ENCODE data around the gene EDC3. TPM values are rescaled to one million over a fixed set of nuclear protein-coding genes. Genes with fewer than 3 reads are reported as not detected.

EDC3 gene
- total RNA-seq, 2 experiments from 2014 or later: 41.9 to 44.1 TPM

DNA sequence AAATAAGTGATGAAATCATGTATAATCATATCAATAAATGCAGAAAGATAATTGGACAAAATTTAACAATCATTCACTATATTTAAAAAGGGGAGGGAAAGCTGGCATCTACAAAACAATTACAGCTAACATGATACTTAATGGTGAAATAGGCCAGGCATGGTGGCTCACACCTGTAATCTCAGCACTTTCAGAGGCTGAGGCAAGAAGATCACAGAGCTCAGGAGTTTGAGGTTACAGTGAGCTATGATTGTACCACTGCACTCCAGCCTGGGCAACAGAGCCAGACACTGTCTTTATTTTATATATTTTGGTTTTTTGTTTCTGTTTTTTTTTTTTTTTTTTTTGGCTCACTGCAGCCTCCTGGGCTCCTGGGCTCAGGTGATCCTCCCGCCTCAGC is 12.1 kb downstream of the EDC3 start:
- intact Hi-C loops (cut with micrococcal nuclease): no loop called here
- ChIA-PET POLR2A (interaction anchor here (0.6 to 0.7 kb wide), 2 partner anchors 13 to 267 kb away, joined by 3 read pairs; no protein-coding TSS in a partner anchor), CTCF (interaction anchor here (0.7 to 2.0 kb wide), 4 partner anchors 12 to 85 kb away, joined by 3 to 12 read pairs (median 3); no protein-coding TSS in a partner anchor)
- Mint-ChIP-seq H3K4me3 (no peak overlapping the region), H3K27ac (no peak overlapping the region), H3K4me1 (ENCODE audit: low read depth) (peaks cover 2% of the 10 kb centered on the region), H3K36me3 (ENCODE audit: low read depth) (peaks cover 20% of the 10 kb centered on the region), H3K9me3 (peaks cover 3% of the 10 kb centered on the region), H3K27me3 (no peaks in the 10 kb centered on the region)
- ATAC-seq (no peak), DNase-seq (no peak)
- TF ChIP-seq, protein P1, sequence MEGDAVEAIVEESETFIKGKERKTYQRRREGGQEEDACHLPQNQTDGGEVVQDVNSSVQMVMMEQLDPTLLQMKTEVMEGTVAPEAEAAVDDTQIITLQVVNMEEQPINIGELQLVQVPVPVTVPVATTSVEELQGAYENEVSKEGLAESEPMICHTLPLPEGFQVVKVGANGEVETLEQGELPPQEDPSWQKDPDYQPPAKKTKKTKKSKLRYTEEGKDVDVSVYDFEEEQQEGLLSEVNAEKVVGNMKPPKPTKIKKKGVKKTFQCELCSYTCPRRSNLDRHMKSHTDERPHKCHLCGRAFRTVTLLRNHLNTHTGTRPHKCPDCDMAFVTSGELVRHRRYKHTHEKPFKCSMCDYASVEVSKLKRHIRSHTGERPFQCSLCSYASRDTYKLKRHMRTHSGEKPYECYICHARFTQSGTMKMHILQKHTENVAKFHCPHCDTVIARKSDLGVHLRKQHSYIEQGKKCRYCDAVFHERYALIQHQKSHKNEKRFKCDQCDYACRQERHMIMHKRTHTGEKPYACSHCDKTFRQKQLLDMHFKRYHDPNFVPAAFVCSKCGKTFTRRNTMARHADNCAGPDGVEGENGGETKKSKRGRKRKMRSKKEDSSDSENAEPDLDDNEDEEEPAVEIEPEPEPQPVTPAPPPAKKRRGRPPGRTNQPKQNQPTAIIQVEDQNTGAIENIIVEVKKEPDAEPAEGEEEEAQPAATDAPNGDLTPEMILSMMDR (IDR thresholded peaks at IDR 0.05): no peak

DNA sequence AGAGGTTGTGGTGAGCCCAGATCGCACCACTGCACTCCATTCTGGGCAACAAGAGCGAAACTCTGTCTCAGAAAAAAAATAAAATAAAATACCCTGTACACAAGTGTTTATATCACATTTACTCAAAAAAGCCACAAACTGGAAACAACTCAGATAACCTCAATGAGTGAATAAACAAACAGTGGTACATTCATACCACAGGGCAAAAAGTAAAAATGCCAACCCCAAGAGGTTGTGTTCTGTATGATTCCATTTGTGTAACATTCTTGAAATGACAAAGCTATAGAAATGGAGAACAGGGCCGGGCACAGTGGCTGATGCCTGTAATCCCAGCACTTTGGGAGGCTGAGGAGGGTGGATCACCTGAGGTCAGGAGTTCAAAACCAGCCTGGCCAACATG is 12.9 kb downstream of the EDC3 start:
- ChIA-PET POLR2A (no interaction called here), CTCF (interaction anchor here (2.0 kb wide), 1 partner anchor 86 kb away, joined by 12 read pairs; no protein-coding TSS in a partner anchor)
- intact Hi-C loops (cut with micrococcal nuclease): no loop called here
- H3K9me3 Mint-ChIP-seq: peaks cover 3% of the 10 kb centered on the region
- H3K4me3 Mint-ChIP-seq: no peak overlapping the region
- H3K27me3 Mint-ChIP-seq: no peaks in the 10 kb centered on the region
- DNase-seq: no peak
- no peak overlapping the region for H3K27ac Mint-ChIP-seq
- TF ChIP-seq, protein P1 (IDR thresholded peaks at IDR 0.05): no peak
- ATAC-seq: no peak
- peaks cover 20% of the 10 kb centered on the region for H3K36me3 Mint-ChIP-seq (ENCODE audit: low read depth)
- H3K4me1 Mint-ChIP-seq (ENCODE audit: low read depth): peaks cover 4% of the 10 kb centered on the region

DNA sequence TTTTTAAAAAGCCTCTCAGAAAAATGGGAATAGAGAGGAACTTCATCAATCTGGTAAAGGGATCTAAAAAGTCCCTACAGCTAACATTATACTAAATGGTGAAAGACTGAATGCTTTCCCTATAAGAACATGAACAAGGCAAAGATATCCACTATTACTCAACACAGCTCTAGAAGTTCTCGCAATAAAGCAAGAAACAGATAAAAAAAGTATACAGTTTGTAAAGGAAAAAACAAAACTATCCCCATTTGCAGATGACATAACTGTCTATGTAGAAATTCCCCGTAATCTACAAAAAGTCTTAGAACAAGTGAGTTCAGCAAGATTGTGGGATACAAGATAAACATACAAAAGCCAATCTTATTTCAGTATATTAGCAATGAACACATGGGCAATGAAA is 15.4 kb downstream of the EDC3 start:
- POLR2A ChIA-PET: no interaction called here
- Mint-ChIP-seq H3K27me3 (no peaks in the 10 kb centered on the region), H3K9me3 (peaks cover 3% of the 10 kb centered on the region), H3K4me3 (no peak overlapping the region), H3K4me1 (ENCODE audit: low read depth) (peaks cover 11% of the 10 kb centered on the region), H3K36me3 (ENCODE audit: low read depth) (peaks cover 17% of the 10 kb centered on the region), H3K27ac (no peak overlapping the region)
- DNase-seq (no peak), ATAC-seq (no peak)
- intact Hi-C loops (cut with micrococcal nuclease): no loop called here
- TF ChIP-seq, protein P1 (IDR thresholded peaks at IDR 0.05): no peak
- CTCF ChIA-PET: interaction anchor here (1.0 kb wide), 1 partner anchor 90 kb away, joined by 3 read pairs; no protein-coding TSS in a partner anchor

DNA sequence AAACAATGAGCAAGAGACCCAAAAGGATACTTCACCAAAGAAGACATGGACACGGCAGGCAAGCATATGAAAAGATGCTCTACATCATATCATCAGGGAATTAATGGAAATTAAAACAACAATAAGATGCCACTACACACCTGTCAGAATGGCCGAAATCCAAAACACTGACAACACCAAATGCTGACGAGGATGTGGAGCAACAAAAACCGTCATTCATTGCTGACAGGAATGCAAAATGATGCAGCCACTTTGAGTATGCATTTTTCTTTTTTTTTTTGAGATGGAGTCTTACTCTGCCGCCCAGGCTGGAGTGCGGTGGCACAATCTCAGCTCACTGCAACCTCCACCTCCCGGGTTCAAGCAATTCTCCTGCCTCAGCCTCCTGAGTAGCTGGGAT is 19.0 kb downstream of the EDC3 start:
- CTCF ChIA-PET: interaction anchor here (0.7 to 1.0 kb wide), 4 partner anchors 11 to 91 kb away, joined by 3 read pairs; no protein-coding TSS in a partner anchor
- Mint-ChIP-seq H3K36me3 (ENCODE audit: low read depth) (peaks cover 14% of the 10 kb centered on the region), H3K27ac (no peak overlapping the region), H3K4me3 (no peak overlapping the region), H3K4me1 (ENCODE audit: low read depth) (peaks cover 11% of the 10 kb centered on the region), H3K27me3 (no peaks in the 10 kb centered on the region), H3K9me3 (no peaks in the 10 kb centered on the region)
- TF ChIP-seq, protein P1 (IDR thresholded peaks at IDR 0.05): no peak
- intact Hi-C loops (cut with micrococcal nuclease): no loop called here
- DNase-seq: no peak
- no peak for ATAC-seq
- POLR2A ChIA-PET: no interaction called here

DNA sequence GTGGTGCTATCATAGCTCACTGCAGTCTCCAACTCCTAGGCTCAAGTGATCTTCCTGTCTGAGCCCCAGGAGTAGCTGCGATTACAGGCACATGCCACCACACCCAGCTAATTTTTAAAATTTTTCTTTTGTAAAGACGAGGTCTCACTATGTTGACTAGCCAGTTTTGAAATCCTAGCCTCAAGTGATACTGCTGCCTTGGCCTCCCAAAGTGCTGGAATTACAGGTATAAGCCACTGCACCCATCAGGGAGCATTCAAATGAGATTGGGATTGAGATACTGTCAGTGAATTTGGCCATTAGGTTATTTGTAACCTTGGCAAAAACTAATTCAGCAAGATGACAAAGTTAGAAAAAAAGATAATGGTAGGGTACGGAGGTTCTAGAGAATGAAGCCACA is 21.7 kb downstream of the EDC3 start:
- intact Hi-C loops (cut with micrococcal nuclease): no loop called here
- DNase-seq: no peak
- Mint-ChIP-seq H3K4me1 (ENCODE audit: low read depth) (peaks cover 9% of the 10 kb centered on the region), H3K36me3 (ENCODE audit: low read depth) (peaks cover 23% of the 10 kb centered on the region), H3K4me3 (no peak overlapping the region), H3K27me3 (no peaks in the 10 kb centered on the region), H3K9me3 (no peaks in the 10 kb centered on the region), H3K27ac (no peak overlapping the region)
- TF ChIP-seq, protein P1 (IDR thresholded peaks at IDR 0.05): no peak
- ChIA-PET CTCF (interaction anchor here (0.8 to 1.8 kb wide), 2 partner anchors 39 to 95 kb away, joined by 3 to 8 read pairs; no protein-coding TSS in a partner anchor), POLR2A (no interaction called here)
- ATAC-seq: no peak
